Erythroblast (primary cell): ENCODE measurements around the gene DOHH.

Experiments
- DNase-seq, 2 experiments: peaks; one replicate each; lab custom pipeline; 2025; lab: John Stamatoyannopoulos, UW
- GATA1 ChIP-seq: IDR thresholded peaks from 2 replicates; pipeline ENCODE4 v1.6.1; 2011; ENCODE audit warnings: low read depth, mild to moderate bottlenecking, control low read depth, low read length, moderate library complexity
- POLR2A ChIP-seq: IDR thresholded peaks from 2 replicates; pipeline ENCODE4 v1.6.1; 2011; ENCODE audit warnings: mild to moderate bottlenecking, low read length

The DOHH gene

DNA sequence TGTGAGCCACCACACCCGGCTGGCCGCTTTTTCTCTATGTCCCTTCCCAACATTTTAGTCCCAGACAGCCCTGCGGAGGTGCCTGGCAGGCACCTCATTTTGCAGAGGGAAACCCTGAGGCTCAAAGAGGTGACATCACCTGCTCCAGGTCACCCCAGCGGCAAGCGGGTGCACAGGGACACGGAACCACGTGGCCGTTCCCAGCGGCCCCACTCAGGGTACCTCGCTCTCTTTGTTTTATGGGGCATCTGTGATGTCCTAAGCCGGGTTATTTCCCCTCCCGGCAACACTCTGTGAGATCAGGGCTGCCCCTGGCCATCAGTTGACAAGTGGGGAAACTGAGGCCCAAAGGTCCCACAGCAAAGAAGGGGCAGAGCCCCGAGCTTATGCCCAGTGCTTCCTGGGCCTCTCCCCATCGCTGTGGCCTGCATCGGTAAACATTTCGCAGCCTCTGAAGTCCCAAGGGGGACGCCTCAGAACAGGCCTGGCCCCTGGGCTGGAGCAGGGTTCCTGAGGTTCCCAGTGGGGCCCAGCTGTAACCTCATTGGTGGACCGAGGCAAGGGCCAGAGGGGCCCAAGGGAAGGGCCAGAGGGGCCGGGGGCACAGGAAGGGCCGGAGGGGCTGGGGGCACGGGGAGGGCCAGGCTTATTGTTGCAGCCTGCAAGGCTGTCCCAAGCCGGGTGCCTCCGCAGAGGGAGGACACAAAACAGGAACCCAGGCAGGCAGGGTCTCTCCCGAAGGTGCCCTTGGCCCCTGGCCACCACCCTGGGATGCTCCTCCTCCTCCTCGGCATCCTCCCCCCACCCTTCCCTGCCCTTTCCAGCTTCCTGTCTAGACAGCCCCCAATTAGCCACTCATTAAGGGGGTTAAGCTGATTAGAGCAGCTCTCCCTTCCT, 59.1 kb downstream of the DOHH start:
- no peak for TF ChIP-seq GATA1
- no peak for TF ChIP-seq POLR2A
- no peak for DNase-seq
